A549 treated with AZD2906 at 1 μM for 4 hours (cell line): Measurements from ENCODE around the gene ADAMTSL3. TPM values are rescaled to one million over a fixed set of nuclear protein-coding genes. Genes with fewer than 3 reads are reported as not detected.

Source experiments
- total RNA-seq: library from RNA; stranded (reverse); fragments of 200-300 nt; extraction: Qiagen RNA extraction; gene quantifications from 5 replicates; pipeline ENCODE4 v1.2.3, GENCODE V29; 2022

The ADAMTSL3 gene, protein sequence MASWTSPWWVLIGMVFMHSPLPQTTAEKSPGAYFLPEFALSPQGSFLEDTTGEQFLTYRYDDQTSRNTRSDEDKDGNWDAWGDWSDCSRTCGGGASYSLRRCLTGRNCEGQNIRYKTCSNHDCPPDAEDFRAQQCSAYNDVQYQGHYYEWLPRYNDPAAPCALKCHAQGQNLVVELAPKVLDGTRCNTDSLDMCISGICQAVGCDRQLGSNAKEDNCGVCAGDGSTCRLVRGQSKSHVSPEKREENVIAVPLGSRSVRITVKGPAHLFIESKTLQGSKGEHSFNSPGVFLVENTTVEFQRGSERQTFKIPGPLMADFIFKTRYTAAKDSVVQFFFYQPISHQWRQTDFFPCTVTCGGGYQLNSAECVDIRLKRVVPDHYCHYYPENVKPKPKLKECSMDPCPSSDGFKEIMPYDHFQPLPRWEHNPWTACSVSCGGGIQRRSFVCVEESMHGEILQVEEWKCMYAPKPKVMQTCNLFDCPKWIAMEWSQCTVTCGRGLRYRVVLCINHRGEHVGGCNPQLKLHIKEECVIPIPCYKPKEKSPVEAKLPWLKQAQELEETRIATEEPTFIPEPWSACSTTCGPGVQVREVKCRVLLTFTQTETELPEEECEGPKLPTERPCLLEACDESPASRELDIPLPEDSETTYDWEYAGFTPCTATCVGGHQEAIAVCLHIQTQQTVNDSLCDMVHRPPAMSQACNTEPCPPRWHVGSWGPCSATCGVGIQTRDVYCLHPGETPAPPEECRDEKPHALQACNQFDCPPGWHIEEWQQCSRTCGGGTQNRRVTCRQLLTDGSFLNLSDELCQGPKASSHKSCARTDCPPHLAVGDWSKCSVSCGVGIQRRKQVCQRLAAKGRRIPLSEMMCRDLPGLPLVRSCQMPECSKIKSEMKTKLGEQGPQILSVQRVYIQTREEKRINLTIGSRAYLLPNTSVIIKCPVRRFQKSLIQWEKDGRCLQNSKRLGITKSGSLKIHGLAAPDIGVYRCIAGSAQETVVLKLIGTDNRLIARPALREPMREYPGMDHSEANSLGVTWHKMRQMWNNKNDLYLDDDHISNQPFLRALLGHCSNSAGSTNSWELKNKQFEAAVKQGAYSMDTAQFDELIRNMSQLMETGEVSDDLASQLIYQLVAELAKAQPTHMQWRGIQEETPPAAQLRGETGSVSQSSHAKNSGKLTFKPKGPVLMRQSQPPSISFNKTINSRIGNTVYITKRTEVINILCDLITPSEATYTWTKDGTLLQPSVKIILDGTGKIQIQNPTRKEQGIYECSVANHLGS (N-terminal part only)
- total RNA-seq, result 0.27 to 0.41 TPM (median 0.37 TPM) in 5 replicates

DNA sequence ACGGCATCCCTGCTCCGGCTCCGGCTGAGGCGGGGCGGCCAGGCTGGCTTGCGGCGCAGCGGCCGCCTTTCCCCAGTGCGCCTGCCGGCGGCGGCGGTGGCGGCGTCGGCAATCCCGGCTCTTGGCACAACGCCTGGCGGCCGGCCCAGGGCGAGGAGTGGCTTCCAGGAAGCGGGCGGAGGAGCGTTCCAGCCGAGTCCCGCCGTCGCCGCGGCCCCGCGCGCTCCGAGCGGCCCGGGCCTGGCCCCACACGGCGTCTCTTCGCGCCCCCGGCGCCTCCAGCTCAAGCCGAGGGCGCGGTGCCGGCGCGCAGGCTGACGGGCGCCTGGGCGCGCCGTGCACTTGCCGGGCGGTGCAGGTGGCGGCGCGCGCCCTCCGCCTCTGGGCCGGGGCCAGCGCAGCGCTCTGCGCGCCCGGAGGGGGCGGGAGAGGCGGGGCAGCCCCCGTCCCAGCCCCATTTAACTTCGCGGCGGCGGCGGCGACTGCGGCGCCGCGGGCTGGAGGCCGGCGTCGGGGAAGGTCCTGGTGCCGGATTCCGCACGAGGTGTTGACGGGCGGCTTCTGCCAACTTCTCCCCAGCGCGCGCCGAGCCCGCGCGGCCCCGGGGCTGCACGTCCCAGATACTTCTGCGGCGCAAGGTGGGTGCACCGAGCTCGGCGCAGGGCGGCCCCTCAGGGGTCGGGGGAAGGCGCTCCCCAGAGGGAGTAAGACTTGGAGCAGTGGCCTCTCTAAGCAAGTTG lies at the start of gene ADAMTSL3:
Gene ADAMTSL3 (plus strand): TSS at position 485 of the 740 bp plus-strand sequence. CDS start 1,639 bp downstream, outside the sequence.

Other genes starting within 250 kb of the ADAMTSL3 start
- 0.25 to 0.62 TPM (median 0.51 TPM) in 5 replicates for gene SH3GL3, start 206.8 kb upstream of the ADAMTSL3 start, total RNA-seq